Activated CD4-positive, alpha-beta memory T cell treated with anti-CD3 and anti-CD28 coated beads for 36 hours (primary cell): Measurements from ENCODE around the gene C1orf74. TPM values are rescaled to one million over a fixed set of nuclear protein-coding genes. Genes with fewer than 3 reads are reported as not detected.
"Not testable (repeated sequence)": the region's sequence is repeated elsewhere in the genome, so short reads cannot be mapped to it uniquely, and the experiment has no call there.

Source experiments
- CTCF ChIA-PET: fragments of 350-600 bp; sonication (Branson Sonifier 250); formaldehyde crosslinking; loops from one replicate; lab custom pipeline; 2021; ENCODE audit warnings: antibody characterized with exemption, inconsistent platforms; lab: Charles Lee
- POLR2A ChIA-PET: fragments of 350-600 bp; sonication (Branson Sonifier 250); formaldehyde crosslinking; loops from one replicate; lab custom pipeline; 2021; ENCODE audit warnings: antibody characterized with exemption; lab: Charles Lee
- DNase-seq: peaks from one replicate; pipeline ENCODE4 v3.0.0-alpha.2; 2020
- H3K27ac Mint-ChIP-seq: one replicate; pipeline ENCODE4 v1.8.0; 2021; ENCODE audit warnings: mixed read lengths
- H3K27me3 Mint-ChIP-seq: one replicate; pipeline ENCODE4 v1.8.0; 2021; ENCODE audit warnings: mixed read lengths
- H3K36me3 Mint-ChIP-seq: one replicate; pipeline ENCODE4 v1.8.0; 2021; ENCODE audit warnings: mixed read lengths
- H3K4me1 Mint-ChIP-seq: one replicate; pipeline ENCODE4 v1.8.0; 2021; ENCODE audit warnings: low read depth, mixed read lengths
- H3K4me3 Mint-ChIP-seq: one replicate; pipeline ENCODE4 v1.8.0; 2021; ENCODE audit warnings: mild to moderate bottlenecking, mixed read lengths
- H3K9me3 Mint-ChIP-seq: one replicate; pipeline ENCODE4 v1.8.0; 2021; ENCODE audit warnings: mixed read lengths
- intact Hi-C: fragments of 100-400 bp; cut with micrococcal nuclease; formaldehyde crosslinking; loops from one replicate; pipeline ENCODE4 v1.15.1; 2023
- total RNA-seq, 2 experiments: library from RNA; stranded (reverse); gene quantifications; one replicate each; pipeline ENCODE4 v1.2.3, GENCODE V29; 2021

C1orf74 gene
- total RNA-seq, 2 experiments from 2014 or later, result 3.5 to 3.9 TPM

DNA sequence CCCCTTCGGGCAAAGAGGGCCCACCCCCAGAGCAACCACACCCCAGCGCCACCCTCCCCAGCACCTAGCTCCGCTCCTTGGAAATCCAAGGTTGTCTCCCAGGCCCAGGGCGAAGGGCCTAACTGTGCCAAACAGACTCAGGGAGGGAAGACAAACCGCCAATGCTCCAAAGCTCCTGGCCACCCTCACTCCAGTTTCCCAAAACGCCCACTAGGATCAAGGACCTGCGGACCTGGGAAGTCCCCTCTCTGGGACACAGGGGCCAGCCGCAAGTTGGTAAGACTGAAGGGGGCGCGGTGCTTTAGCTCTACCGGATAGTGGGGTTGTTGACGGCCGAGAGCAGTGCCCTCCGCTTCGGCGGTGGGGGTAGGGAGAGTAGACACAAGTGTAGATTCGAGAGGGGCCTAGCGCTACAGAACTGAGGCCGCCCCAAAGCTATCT, 21.0 kb upstream of the C1orf74 start:
- H3K9me3 Mint-ChIP-seq, result no peaks in the 10 kb centered on the region
- H3K4me3 Mint-ChIP-seq, result peak overlapping the region; percentile 75
- CTCF ChIA-PET, result interaction anchor here (1.1 to 1.4 kb wide), 2 partner anchors 18 to 55 kb away, joined by 3 to 8 read pairs; no protein-coding TSS in a partner anchor
- H3K27ac Mint-ChIP-seq, result no peak overlapping the region
- intact Hi-C loops, result no loop called here
- no peaks in the 10 kb centered on the region for H3K36me3 Mint-ChIP-seq
- POLR2A ChIA-PET, result no interaction called here
- peaks cover 5% of the 10 kb centered on the region for H3K27me3 Mint-ChIP-seq
- H3K4me1 Mint-ChIP-seq, result peaks cover 9% of the 10 kb centered on the region
- DNase-seq, result no peak

DNA sequence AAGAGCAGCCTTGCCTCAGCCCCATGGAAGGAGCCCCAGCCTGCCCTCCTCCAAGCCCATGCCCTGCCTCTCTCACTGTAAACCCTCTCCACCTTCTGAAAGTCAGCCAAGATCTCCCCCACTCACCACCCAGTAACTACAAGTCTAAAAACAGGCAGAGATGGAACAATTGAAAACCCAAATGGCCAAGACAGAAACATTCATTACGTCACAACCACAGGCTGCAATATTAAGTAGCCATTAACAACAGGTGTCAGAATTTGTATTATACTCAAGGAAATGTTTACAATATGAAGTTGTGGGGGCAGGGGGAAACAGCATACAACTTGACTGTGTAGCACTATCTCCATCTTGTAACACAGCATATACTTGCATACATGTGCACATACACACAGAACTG, 19.2 kb upstream of the C1orf74 start:
- Mint-ChIP-seq H3K27ac (no peak overlapping the region), H3K4me3 (no peak overlapping the region), H3K4me1 (peaks cover 9% of the 10 kb centered on the region), H3K27me3 (peaks cover 5% of the 10 kb centered on the region), H3K9me3 (no peaks in the 10 kb centered on the region), H3K36me3 (no peaks in the 10 kb centered on the region)
- ChIA-PET POLR2A (interaction anchor here (0.6 kb wide), 1 partner anchor 138 kb away, joined by 3 read pairs; no protein-coding TSS in a partner anchor), CTCF (no interaction called here)
- intact Hi-C loops, result no loop called here
- DNase-seq, result no peak

DNA sequence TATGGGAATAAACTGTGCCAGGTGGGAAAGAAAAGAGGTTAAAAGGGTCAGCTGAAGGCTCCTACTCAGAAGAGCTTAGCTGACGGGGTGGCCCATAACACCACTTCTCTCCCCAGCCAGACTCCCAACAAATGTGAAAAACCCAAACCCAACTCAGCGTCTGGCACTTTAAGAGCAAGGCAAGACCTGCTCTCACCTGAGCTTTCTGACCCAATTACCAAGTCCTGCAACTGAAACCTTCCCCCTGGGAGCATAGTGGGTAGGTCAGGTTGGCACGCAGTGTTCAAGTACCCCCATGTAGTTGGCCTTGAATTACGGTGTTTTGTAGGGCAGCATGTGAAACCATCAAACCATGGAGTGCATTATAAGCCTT, 18.4 kb upstream of the C1orf74 start:
- H3K27me3 Mint-ChIP-seq, result peaks cover 5% of the 10 kb centered on the region
- ChIA-PET POLR2A (no interaction called here), CTCF (interaction anchor here (4.5 kb wide), 1 partner anchor 20 kb away, joined by 29 read pairs; no protein-coding TSS in a partner anchor)
- intact Hi-C loops, result no loop called here
- DNase-seq, result no peak
- H3K4me1 Mint-ChIP-seq, result peaks cover 9% of the 10 kb centered on the region
- H3K9me3 Mint-ChIP-seq, result no peaks in the 10 kb centered on the region
- H3K36me3 Mint-ChIP-seq, result no peaks in the 10 kb centered on the region
- H3K4me3 Mint-ChIP-seq, result no peak overlapping the region
- H3K27ac Mint-ChIP-seq, result no peak overlapping the region

DNA sequence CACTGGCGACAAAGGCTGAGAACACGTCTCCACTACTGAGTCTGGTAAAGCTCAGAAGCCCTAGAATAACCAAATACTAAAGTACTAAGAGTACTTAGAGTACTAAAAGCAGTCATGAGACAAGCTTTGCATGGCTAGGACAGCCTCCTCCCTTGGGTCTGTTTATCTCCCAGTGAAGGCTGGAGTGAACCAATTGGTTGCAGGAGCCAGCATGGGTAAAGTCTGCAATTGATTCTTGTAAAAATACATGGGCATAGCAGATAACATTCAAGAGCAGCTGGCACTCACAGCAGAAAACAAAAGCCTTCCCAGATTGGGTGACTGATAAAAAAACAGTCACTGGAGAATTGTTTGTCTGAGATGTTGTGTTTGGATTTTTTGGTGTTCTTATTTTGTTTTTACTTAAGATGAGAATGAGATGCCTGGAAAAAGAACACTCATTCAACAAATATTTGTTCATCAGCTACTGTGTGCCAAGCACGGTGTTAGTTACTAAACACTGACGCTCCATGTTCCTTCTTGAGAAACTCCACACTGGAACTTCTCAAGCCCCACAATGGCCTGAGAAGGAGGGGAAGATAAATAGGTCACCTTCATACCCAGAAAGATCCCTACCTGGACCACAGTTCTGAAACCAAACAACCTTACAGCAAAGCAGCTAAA, 17.9 kb upstream of the C1orf74 start:
- H3K27me3 Mint-ChIP-seq, result peaks cover 5% of the 10 kb centered on the region
- no peak for DNase-seq
- no peak overlapping the region for H3K4me3 Mint-ChIP-seq
- H3K4me1 Mint-ChIP-seq, result peaks cover 9% of the 10 kb centered on the region
- no peaks in the 10 kb centered on the region for H3K36me3 Mint-ChIP-seq
- POLR2A ChIA-PET, result no interaction called here
- intact Hi-C loops, result no loop called here
- no peak overlapping the region for H3K27ac Mint-ChIP-seq
- CTCF ChIA-PET, result interaction anchor here (4.5 kb wide), 1 partner anchor 21 kb away, joined by 29 read pairs; no protein-coding TSS in a partner anchor
- H3K9me3 Mint-ChIP-seq, result no peaks in the 10 kb centered on the region

DNA sequence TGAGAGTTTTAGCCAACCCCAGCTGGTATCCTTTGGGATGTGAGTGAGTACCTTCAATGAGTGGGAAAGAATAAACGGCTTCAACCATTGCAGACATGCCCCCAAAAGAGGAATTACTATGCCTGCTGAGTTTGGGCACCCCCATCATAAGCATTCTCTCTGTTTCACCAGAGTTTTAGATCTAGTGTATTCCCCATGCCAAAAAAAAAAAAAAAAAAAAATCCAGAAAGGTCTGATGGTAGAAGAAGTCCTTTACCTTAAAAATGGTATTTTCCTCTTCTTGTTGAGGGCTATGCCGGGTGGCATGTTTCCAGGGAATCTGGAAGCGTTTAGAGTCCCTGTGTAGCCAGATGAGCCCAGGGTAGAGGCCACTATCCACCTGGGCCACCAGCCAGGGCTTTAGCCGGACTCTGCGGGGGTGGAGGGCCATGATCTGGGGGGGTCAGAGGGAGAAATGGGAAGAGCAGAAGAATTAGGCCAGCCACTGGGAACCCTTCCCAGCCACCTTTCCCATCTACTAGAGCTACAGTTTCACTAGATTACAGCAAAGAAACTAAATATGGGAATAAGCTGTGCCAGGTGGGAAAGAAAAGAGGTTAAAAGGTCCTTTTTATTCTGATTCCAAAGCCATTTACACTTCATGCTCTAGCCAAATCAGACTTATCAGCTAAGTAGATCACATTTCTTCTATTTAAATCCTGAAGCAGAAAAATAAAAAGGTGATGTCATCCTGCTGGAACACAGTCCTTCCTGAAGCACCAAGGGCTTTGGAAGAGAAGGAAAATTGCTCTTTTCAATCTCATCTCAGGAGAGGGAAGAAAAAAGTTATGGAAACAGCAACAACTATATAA, 16.9 kb upstream of the C1orf74 start:
- H3K27me3 Mint-ChIP-seq, result peaks cover 6% of the 10 kb centered on the region
- ChIA-PET POLR2A (no interaction called here), CTCF (interaction anchor here (4.5 kb wide), 1 partner anchor 22 kb away, joined by 29 read pairs; no protein-coding TSS in a partner anchor)
- H3K9me3 Mint-ChIP-seq, result no peaks in the 10 kb centered on the region
- DNase-seq, result no peak
- no peak overlapping the region for H3K4me3 Mint-ChIP-seq
- peaks cover 7% of the 10 kb centered on the region for H3K4me1 Mint-ChIP-seq
- no peak overlapping the region for H3K27ac Mint-ChIP-seq
- H3K36me3 Mint-ChIP-seq, result no peaks in the 10 kb centered on the region
- intact Hi-C loops, result no loop called here

DNA sequence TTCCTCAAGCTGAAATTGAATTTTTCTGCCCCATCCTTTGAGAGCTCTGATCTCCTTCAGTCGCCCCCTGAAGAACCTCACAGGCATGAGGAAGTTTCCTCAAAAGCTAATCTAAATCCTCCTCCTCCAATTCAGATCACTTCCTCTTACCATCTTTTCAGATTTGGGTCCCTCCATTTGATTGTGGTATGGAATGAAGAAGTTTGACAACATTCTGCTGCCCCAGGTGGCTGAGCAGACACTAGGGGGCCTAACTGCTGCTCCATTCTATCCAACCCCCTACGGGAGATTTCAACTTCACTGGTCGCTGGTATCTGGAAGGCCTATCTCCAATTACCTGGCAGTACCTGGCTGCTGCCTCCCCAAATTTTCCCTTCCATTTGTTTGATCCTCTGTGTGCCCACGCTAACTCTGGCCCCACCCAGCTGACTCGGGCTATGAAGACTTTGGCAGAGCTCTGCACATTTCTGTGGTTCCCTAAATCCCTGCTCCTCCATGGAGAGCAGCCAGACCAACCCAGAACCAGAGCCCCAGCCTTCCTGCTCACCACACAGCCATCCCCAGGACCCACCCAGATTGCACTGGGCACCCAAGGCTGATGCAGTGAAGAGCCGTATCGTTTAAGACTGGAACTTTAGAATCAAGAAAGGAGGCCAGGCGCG, 13.8 kb upstream of the C1orf74 start:
- no peaks in the 10 kb centered on the region for H3K9me3 Mint-ChIP-seq
- POLR2A ChIA-PET, result no interaction called here

DNA sequence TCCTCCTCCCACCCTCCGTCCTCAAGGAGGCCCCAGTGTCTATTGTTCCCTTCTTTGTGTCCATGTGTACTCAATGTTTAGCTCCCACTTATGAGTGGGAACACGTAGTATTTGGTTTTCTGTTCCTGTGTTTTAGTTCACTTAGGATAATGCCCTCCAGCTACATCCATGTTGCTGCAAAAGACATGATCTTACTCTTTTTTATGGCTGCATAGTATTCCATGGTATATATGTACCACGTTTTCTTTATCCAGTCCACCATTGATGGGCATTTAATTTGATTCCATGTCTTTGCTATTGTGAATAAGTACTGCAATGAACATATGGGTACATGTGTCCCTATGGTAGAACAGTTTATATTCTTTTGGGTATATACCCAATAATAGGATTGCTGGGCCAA, 9.4 kb upstream of the C1orf74 start:
- H3K36me3 Mint-ChIP-seq, intact Hi-C loops, H3K4me1 Mint-ChIP-seq, H3K27ac Mint-ChIP-seq, H3K4me3 Mint-ChIP-seq, CTCF ChIA-PET, DNase-seq, POLR2A ChIA-PET, H3K9me3 Mint-ChIP-seq: not testable (repeated sequence)
- peaks cover 13% of the 10 kb centered on the region for H3K27me3 Mint-ChIP-seq

More for the DNA sequence above, 13.8 kb upstream of the C1orf74 start:
- Mint-ChIP-seq H3K27me3 (peaks cover 13% of the 10 kb centered on the region), H3K27ac (no peak overlapping the region), H3K4me1 (no peaks in the 10 kb centered on the region), H3K4me3 (no peak overlapping the region), H3K36me3 (no peaks in the 10 kb centered on the region)
- intact Hi-C loops, result no loop called here
- CTCF ChIA-PET, result interaction anchor here (1.7 kb wide), 1 partner anchor 25 kb away, joined by 8 read pairs; no protein-coding TSS in a partner anchor
- no peak for DNase-seq

DNA sequence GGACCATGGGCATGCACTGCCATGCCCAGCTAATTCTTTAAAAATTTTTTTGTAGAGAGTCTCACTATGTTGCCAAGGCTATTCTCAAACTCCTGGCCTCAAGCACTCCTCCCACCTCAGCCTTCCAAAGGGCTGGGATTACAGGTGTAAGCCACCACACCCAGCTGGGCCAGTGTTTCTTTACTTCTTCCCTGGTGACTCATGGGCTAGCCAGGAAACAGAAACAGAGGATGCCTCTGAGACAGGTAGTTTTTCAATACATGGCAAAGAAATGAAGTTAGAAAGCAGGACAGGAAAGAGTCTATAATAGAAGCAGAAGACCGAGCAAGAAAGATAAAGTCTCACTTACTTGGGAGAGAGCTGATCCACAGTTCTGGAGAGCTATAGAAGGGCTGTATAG, 7.6 kb upstream of the C1orf74 start:
- no peak overlapping the region for H3K27ac Mint-ChIP-seq
- POLR2A ChIA-PET, result no interaction called here
- intact Hi-C loops, result no loop called here
- H3K36me3 Mint-ChIP-seq, result no peaks in the 10 kb centered on the region
- peaks cover 3% of the 10 kb centered on the region for H3K4me1 Mint-ChIP-seq
- H3K9me3 Mint-ChIP-seq, result no peaks in the 10 kb centered on the region
- H3K4me3 Mint-ChIP-seq, result no peak overlapping the region
- CTCF ChIA-PET, result interaction anchor here (1.9 kb wide), 1 partner anchor 31 kb away, joined by 6 read pairs; no protein-coding TSS in a partner anchor
- H3K27me3 Mint-ChIP-seq, result peaks cover 16% of the 10 kb centered on the region
- no peak for DNase-seq

DNA sequence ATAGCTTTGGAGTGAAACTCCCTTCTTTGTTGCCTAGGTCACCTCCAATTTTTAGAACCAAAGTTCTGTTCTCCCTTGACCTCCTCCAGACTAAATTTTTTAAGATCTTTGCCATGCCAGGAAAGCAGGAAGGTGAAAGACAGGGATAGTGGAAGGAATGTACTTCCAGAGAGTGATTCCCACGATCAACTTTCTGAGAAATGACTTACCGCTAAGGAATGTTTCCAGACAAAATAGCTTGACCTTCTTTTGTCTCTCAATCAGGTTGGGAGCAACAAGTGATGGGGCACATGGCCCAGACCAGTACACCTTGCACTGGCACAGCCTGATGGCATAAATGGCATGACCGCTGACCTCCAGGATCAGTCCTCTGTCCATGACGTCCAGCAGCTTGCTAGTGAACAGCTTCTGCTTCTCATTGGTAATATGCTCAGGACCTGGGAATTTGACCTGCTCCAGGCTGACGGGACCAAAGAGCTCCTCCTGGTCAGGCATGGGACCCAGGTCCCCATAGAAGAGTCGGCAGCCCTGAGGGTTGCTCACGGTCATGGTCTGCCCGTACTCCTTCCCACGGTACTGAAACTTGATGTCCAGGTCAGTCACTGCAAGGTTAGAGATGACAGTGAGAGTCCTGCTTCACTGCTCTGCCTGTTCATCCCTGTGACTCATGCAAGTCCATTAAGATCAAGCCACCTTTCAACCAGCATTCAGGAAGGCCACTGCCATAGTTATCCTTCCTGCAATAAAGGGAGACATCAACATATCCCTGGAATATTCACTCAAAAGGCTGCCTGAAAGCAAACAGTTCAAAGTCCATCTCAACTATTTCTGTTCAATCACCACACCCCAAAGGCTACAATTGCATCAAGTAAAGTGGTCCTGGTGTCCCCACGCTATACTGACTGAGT, 6.2 kb upstream of the C1orf74 start:
- peaks cover 15% of the 10 kb centered on the region for H3K27me3 Mint-ChIP-seq

DNA sequence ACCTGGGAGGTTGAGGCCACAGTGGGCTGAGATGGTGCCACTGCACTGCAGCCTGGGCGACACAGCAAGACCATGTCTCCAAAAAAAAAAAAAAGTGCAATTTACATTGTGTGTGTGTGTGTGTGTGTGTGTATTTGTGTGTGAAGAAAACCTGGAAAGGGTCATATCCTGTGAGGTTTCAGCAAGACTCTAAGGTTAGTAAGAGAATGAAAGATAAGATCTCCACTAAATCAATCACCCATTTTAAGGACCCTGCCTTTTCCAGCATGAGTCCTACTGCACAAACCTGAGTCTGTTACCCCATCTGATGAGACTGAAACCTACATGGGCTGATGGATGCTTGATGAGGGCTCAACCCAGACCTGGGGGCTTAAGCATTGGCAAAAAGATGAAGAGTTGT, 4.9 kb upstream of the C1orf74 start:
- no peak for DNase-seq
- H3K4me1 Mint-ChIP-seq, result peaks cover 14% of the 10 kb centered on the region
- H3K4me3 Mint-ChIP-seq, result no peak overlapping the region
- no peak overlapping the region for H3K27ac Mint-ChIP-seq
- peaks cover 3% of the 10 kb centered on the region for H3K36me3 Mint-ChIP-seq
- H3K27me3 Mint-ChIP-seq, result peaks cover 9% of the 10 kb centered on the region
- H3K9me3 Mint-ChIP-seq, result no peaks in the 10 kb centered on the region
- POLR2A ChIA-PET, result no interaction called here
- intact Hi-C loops, result no loop called here
- CTCF ChIA-PET, result interaction anchor here (5.1 kb wide), 1 partner anchor 33 kb away, joined by 51 read pairs; no protein-coding TSS in a partner anchor

More for the DNA sequence above, 6.2 kb upstream of the C1orf74 start:
- H3K4me1 Mint-ChIP-seq, result peaks cover 3% of the 10 kb centered on the region
- ChIA-PET CTCF (interaction anchor here (1.9 kb wide), 1 partner anchor 33 kb away, joined by 6 read pairs; no protein-coding TSS in a partner anchor), POLR2A (no interaction called here)
- H3K9me3 Mint-ChIP-seq, result no peaks in the 10 kb centered on the region
- no peak overlapping the region for H3K27ac Mint-ChIP-seq
- H3K4me3 Mint-ChIP-seq, result no peak overlapping the region
- DNase-seq, result no peak
- intact Hi-C loops, result no loop called here
- no peaks in the 10 kb centered on the region for H3K36me3 Mint-ChIP-seq

DNA sequence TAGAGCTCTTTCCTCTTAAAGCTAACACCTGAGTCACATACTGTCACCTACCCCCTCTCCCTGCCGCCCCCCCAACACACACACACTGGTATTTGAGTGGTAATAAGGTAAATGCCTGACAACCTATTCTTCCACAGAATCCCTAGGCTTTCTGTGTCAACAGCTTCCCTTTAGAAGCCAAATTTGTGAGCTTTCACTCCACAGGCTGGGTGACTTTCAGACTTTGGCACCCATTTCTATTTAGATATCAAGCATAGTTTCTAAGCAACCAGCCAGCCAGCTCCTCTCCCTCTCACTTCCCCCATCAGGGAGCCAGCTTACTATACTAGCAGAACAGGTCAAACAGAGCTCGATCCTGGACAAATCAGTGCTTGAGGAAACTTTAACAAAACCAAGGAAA, 3.2 kb upstream of the C1orf74 start:
- Mint-ChIP-seq H3K9me3 (no peaks in the 10 kb centered on the region), H3K4me1 (peaks cover 28% of the 10 kb centered on the region), H3K27me3 (peaks cover 3% of the 10 kb centered on the region), H3K4me3 (no peak overlapping the region), H3K27ac (no peak overlapping the region), H3K36me3 (peaks cover 8% of the 10 kb centered on the region)
- POLR2A ChIA-PET, result interaction anchor here (0.7 kb wide), 1 partner anchor 113 kb away, joined by 3 read pairs; no protein-coding TSS in a partner anchor
- CTCF ChIA-PET, result interaction anchor here (0.7 to 5.1 kb wide), 6 partner anchors 35 to 538 kb away, joined by 3 to 51 read pairs (median 4); partner anchors contain the start of gene UTP25
- intact Hi-C loops, result no loop called here
- DNase-seq, result no peak
